GM10248 (cell line): Measurements from ENCODE around the gene ADORA1.

Experiments
- CTCF ChIA-PET: fragments of 300-600 bp; sonication (Branson Sonifier 250); formaldehyde crosslinking; extraction: SDS; loops from one replicate; lab custom pipeline; 2021; ENCODE audit warnings: antibody characterized with exemption; lab: Yijun Ruan, JAX
- POLR2A ChIA-PET: fragments of 350-650 bp; sonication (Branson Sonifier 250); formaldehyde crosslinking; extraction: SDS; loops from one replicate; lab custom pipeline; 2020; ENCODE audit warnings: antibody characterized with exemption; lab: Yijun Ruan, JAX
- DNase-seq: peaks from one replicate; pipeline ENCODE4 v3.0.0; 2012; ENCODE audit errors: extremely low spot score
- TF ChIP-seq, protein P1 (sequence below): IDR thresholded peaks from 2 replicates; pipeline ENCODE4 v1.5.1; 2012; ENCODE audit warnings: mild to moderate bottlenecking, low read depth; ENCODE audit errors: extremely low read depth, missing control alignments, control extremely low read depth

ADORA1 gene

DNA sequence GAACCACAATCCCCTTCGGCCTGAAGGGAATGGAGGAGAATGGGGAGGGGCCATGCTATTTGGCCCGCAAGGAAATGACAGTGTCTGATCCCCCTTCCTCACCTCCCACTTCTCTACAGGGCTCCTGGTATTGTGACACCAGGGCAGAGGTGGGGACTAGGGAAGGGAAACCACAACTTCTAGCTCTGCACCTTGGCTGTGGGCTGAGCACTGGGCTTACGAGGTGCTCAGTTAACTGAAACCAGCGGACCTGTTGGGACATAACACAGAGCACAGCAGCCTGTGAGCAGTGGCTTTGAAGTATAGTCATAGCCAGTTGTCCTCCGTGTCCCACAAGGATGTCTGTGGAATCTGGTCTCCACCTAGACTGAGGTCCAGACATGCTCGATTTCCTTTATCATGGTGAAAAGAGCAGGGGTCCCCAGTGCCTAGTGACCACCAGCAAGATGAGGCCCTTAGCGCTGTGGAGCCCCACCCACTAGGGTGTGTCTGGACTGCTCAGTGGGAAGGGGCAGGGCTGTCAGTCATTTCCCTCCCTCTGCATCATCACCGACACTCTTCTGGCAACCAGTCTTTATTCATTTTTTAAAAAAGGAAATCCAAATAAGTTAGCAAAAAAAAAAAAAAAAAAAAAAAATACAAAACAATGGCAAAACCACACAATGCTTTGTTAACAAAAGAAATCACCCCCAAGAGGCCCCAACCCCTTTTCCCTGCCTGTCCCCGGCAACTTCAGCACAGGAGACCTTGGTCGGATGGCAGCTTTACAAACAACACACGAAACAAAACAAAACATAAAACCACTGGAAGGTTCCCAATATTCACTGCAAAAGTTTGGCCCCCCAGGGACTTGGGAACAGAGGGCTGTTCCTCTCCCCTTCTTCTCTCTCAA, 44.7 kb upstream of the ADORA1 start:
- TF ChIP-seq, protein P1, sequence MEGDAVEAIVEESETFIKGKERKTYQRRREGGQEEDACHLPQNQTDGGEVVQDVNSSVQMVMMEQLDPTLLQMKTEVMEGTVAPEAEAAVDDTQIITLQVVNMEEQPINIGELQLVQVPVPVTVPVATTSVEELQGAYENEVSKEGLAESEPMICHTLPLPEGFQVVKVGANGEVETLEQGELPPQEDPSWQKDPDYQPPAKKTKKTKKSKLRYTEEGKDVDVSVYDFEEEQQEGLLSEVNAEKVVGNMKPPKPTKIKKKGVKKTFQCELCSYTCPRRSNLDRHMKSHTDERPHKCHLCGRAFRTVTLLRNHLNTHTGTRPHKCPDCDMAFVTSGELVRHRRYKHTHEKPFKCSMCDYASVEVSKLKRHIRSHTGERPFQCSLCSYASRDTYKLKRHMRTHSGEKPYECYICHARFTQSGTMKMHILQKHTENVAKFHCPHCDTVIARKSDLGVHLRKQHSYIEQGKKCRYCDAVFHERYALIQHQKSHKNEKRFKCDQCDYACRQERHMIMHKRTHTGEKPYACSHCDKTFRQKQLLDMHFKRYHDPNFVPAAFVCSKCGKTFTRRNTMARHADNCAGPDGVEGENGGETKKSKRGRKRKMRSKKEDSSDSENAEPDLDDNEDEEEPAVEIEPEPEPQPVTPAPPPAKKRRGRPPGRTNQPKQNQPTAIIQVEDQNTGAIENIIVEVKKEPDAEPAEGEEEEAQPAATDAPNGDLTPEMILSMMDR, result no peak
- ChIA-PET POLR2A (no interaction called here), CTCF (interaction anchor here (0.7 to 3.4 kb wide), 11 partner anchors 11 to 381 kb away, joined by 3 to 24 read pairs (median 5); no protein-coding TSS in a partner anchor)
- no peak for DNase-seq

DNA sequence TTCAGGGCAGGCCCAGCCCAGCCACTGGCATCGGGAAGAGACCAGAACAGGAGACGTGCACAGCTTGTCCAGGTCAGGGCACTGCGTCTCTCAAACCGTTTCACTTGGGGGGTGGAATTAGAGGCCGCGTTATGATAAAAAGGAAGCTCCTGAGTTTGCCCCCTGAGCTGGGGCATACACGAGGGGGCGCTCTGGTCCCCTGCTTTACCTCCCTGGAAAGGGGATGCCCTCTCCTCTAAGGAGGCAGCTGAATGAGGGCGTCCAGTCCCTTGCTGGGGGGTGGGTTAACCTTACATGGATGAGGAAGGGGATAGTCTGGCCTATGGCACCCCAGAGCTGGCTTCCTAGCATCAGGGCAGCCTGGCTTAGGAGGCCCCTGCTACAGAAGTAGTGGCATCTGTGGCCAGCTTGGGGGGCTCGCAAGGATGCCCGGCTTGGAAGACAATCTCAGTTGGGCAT, 44.0 kb upstream of the ADORA1 start:
- no peak for DNase-seq
- TF ChIP-seq, protein P1, result no peak
- CTCF ChIA-PET, result interaction anchor here (0.7 to 3.4 kb wide), 14 partner anchors 11 to 381 kb away, joined by 3 to 24 read pairs (median 4); no protein-coding TSS in a partner anchor
- POLR2A ChIA-PET, result no interaction called here

DNA sequence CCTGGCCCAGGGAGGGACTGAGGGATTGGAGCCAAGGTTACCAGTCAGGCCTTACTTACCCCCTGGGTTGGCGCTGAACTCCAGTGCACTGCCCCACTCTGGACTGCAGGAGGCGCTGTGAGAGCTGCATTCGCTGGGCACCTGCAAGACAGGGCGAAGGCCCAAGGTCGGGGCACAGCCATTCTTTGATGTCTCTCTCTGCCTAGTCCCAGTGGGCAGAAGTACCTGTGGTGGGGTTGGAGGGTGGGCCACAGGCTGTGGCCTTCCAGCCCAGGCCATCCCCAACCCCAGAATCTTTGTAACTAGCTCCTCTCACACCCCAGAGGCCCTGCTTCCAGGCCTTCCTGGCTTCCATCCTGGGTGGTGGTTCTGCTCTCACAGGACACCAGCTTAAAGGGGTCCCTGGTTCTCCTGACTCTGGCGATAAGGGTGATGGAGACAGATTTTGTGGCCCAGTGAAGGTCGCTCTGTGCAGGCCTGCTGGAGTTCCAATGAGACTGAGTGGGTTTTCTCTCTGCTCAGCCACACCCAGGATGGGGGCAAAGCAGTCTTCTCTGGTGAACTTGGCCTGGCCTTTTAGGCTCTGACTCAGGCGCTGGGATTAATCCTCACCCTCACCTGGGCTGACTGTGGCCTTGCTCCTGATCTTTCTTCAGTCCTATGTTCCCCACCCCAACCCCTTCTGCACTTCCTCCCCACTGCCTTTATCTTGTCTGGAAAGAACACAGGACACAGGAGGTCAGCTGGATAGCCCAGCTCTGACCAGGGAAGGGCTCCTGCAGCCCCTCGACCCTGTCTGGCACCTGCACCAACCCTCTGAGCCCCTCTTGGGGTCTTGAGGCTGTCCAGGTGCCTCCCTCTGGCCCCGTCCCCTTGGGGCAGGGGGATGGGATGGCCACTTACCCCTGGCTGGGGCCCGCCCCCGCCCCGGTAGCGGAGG, 42.7 kb upstream of the ADORA1 start:
- POLR2A ChIA-PET, result no interaction called here
- TF ChIP-seq, protein P1, result peak; percentile 49

DNA sequence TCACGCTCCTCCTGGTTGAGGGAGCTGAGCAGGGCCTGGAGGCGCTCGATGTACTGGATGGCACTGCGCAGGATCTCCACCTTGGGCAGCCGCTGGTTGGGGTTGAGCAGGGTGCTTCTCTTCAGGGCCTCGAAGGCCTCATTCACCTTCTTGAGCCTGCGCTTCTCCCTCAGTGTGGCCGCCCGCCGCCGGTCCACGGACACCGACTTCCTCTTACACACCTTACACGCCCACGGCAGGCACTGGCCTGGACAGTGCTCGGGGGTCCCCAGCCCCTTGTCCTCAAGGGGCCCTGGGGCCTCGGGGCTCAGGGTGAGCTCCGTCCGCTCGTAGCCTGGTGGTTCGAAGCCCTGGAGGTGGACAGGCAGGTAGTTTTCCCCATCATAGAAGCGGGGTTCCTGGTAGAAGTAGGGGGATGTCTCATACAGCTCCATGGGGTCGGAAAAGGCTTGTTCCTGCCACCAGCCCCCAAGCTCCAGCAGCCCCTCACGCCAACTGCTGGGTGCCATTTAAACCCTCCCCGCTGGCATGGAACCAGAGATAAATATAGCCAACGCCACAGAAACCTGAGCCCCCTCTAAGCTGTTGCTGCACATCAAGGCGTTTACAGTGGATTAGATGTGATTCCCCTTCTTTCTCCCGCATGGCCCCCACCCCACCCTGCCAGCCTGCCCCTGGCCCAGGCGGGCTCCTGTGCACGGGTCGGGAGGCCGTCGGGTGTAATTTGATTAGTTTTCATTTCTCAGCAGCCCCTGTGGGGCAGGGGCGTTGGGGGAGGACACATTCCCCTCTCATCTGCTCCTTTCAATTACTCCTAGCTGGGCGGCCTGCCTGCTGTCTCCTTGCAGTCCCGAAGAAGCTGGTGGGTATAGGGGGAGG, 41.8 kb upstream of the ADORA1 start, which contains the start of gene MYOG:
MYOG (minus strand) TSS at position 485 of the 879 bp plus-strand sequence; CDS start at position 434, 51 bp downstream.
- TF ChIP-seq, protein P1, result no peak
- DNase-seq, result no peak
- CTCF ChIA-PET, result interaction anchor here (0.8 to 3.4 kb wide), 10 partner anchors 9 to 183 kb away, joined by 3 to 24 read pairs (median 4); no protein-coding TSS in a partner anchor
- POLR2A ChIA-PET, result no interaction called here

More for the DNA sequence above, 42.7 kb upstream of the ADORA1 start:
- DNase-seq, result peak; percentile 69
- CTCF ChIA-PET, result interaction anchor here (0.8 to 3.4 kb wide), 17 partner anchors 8 to 185 kb away, joined by 3 to 24 read pairs (median 4); no protein-coding TSS in a partner anchor

DNA sequence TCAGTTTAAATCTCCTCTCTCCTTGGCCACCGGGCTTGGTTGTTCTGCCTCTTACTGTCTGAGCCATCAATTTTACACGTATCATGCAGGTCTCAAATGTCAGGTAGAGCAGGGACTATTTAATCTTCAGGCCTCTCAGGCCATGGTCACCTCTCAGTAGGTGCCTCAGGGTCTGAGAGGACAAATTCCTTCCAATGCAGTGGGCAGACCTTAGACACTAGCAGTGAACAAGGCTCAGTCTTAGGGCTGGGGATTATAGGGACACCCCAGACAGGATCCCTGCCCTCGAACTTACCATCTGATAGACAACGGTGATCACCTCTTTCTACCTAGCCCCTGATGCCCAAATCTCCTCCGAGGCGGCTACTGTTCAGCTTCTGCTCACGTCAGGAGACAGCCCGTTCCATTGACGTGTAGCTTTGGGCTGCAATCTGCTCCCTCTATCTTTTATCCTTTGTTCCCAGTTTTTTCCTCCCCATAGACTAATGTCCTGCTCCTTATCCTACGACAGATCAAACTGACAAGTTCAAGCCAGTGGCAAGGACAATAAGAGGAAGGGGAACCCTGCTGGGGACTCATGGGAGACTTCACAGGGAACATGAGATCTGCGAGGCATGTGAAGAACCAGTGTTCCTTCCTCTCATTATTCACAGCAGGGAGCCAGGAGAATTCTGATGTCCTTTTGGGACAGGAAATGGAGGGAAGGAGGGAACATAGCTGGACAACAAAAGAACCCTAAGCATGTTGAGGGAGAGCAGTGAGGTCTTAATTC, 40.3 kb upstream of the ADORA1 start:
- TF ChIP-seq, protein P1, result no peak
- DNase-seq, result no peak
- CTCF ChIA-PET, result interaction anchor here (1.2 kb wide), 1 partner anchor 16 kb away, joined by 3 read pairs; no protein-coding TSS in a partner anchor
- POLR2A ChIA-PET, result no interaction called here
